Measurements from ENCODE around the gene TMEM208.

Gene TMEM208

GRCh38 chr16:67191995-67192681 is 34.8 kb upstream of the TMEM208 start, which contains the start of gene E2F4:
Gene E2F4, plus strand, starts transcription at chr16:67192155. Its CDS starts 73 bp downstream, at chr16:67192228.
- peak; percentile 93 for DNase-seq

DNA sequence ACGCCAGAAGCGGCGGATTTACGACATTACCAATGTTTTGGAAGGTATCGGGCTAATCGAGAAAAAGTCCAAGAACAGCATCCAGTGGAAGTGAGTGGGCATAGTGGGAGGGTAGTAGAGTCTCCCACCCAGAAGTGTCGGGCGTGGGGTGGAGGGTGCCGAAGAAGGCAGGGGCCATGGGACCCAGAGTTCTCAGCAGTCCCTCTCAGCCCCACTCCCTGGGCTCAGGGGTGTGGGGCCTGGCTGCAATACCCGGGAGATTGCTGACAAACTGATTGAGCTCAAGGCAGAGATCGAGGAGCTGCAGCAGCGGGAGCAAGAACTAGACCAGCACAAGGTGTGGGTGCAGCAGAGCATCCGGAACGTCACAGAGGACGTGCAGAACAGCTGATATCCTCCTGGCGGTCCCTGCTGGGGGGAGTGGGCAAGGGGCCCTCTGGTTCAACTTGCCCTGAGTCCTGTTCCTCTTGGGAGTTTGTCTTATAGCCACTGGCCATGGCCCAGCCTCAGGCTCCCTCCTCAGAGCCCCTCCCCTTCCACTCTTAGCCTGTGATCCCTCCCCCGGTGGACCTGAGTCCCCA is 34.1 kb upstream of the TMEM208 start:
- no peak for DNase-seq

DNA sequence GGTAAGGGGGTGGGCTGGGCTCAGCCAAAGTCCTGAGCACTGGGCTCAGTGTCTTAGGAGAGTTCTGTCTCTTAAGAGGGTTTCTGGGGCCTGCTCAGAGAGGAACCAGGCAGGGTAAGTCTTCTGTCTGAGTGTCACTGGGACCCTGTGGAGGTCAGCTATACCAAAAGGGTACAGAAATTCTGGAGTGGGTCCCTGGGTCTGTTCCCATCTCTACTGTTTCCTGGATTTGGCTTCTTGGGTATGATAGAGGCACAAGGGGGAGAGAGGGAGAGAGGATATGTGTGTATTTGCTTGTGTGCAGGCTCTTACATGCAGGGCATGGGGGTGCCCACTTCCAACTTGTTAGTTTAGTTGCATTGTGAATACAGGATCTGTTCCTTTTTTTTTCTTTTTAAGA is 33.4 kb upstream of the TMEM208 start:
- DNase-seq, result no peak

DNA sequence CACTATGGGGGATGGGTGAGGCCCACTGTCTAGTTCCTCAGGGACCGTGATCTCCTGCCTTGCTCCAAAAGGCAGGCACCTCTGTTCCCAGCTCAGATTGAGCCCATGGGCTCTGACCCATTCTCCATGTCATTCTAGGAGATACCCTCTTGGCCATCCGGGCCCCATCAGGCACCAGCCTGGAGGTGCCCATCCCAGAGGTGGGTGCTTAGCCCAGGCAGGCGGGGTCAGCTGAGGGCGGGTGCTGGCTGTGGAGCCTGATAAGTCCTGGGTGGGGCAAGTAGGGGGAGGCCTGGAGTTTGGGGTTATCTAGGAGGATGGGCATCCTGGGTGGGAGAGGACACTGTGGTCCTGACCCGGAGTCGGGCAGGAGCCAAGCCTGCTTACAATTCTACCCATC is 32.7 kb upstream of the TMEM208 start:
- DNase-seq, result no peak

DNA sequence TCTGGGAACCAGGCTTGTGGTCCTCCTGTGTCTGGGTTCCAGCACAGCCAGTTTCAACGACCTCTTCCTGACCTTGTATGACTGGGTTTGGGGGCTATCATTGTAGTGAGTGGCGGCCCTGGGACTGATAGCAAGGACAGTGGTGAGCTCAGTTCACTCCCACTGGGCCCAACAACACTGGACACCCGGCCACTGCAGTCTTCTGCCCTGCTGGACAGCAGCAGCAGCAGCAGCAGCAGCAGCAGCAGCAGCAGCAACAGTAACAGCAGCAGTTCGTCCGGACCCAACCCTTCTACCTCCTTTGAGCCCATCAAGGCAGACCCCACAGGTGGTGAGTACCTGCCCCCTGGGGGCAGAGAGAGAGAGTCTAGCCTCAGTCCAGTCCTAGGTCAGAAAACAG is 31.3 kb upstream of the TMEM208 start:
- DNase-seq, result no peak

DNA sequence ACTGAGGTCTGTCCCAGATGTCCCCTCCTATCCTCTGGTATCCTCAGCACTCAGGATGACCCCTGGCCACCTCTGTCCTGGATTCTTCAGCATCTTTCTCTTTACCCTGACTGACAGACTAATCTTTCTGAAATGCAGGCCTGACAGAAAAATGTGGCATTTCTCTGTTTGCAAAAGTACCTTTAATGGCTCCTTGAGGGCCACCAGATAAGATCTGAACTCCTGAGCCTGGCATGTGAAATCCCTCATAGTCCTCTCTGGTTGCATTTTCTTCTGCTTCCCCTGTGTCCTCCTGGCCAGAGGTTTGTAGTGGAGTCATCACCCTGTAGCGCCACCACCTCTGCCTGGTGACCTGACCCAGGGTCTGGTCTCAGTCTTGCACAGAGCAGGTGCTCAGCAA is 30.0 kb upstream of the TMEM208 start:
- no peak for DNase-seq

DNA sequence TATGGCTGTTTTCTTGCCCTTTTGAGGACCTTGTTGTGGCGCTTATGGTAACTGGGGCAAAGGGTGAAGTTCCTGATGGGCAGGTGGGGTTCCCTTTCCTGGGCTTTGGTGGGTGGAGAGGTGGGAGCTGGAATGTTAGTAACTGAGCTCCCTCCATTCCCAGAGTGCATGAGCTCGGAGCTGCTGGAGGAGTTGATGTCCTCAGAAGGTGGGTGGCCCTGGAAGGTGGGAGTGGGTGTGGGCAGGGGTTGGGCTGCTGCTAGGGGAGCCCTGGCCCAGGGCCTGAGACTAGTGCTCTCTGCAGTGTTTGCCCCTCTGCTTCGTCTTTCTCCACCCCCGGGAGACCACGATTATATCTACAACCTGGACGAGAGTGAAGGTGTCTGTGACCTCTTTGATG is 29.2 kb upstream of the TMEM208 start:
- DNase-seq, result no peak

DNA sequence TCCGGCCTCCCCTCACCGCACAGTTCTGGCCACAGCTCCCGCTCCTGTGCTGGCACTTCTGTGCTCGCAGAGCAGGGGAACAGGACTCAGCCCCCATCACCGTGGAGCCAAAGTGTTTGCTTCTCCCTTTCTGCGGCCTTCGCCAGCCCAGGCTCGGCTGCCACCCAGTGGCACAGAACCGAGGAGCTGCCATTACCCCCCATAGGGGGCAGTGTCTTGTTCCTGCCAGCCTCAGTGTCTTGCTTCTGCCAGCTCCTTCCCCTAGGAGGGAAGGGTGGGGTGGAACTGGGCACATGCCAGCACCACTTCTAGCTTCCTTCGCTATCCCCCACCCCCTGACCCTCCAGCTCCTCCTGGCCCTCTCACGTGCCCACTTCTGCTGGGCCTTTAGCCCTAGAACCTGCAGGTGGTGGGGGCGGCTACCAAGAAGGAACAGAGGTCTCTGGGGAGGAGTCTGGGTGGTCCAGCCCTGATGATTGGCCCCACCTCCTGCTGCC is 28.6 kb upstream of the TMEM208 start:
- DNase-seq, result peak; percentile 55

DNA sequence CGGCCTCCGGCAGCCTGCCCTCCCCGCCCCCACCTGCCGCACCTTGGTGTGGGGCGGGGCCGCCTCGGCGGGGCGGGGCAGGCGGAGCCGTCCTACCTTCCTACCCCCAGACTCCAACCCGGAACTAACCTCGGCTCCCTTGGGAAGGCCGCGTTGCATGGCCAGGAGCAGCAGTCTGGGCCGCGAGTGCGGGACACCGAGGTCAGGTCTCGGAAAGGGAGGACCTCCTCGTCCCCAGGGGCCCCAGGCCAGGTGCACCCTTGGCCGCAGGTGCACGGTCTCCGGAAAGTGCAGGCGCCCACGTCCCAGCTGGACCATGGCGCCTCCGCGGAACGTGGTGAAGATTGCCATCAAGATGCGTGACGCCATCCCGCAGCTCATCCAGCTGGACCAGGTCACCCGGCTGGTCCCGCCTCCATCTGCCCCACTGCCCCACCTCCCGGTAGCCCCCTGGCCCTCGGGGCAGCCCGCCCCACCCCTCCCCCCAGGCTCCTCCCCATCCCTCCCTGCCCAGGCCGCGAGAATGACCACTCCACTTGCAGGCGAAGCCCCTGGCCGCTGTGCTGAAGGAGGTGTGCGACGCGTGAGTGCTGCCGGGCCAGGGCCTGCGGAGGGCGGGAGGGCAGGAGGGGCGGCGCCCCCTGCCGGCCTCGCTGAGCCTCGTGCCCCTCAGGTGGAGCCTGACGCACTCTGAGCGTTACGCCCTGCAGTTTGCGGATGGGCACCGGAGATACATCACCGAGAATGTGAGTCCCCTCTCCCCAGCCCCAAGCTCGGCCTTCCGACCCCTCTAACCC is 27.7 kb upstream of the TMEM208 start, which contains the start of gene ELMO3:
TSS of gene ELMO3 (plus strand) at position 121 of the 797 bp plus-strand sequence. CDS start at position 317, 196 bp downstream.
- no peak for DNase-seq

- DNase-seq, result no peak
Measured at GRCh38 chr16:67199808-67200198, 27.1 kb upstream of the TMEM208 start.

DNA sequence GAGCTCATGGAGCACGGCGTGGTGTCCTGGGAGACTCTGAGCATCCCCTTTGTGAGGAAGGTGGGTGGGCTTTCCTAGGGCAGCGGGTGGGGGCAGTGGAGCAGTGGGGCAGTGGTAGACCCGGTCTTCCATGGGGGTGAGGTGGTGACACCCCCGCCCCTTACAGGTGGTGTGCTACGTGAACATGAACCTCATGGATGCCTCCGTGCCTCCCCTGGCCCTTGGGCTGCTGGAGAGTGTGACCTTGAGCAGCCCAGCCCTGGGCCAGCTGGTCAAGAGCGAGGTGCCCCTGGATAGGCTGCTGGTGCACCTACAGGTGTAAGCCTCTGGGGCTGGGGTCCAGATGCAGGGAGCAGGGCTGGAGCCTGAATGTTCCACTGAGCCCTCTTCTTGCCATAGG is 26.4 kb upstream of the TMEM208 start:
- DNase-seq, result no peak

- DNase-seq, result no peak
Measured at GRCh38 chr16:67201411-67202345, 25.3 kb upstream of the TMEM208 start.

GRCh38 chr16:67202426-67202825 is 24.5 kb upstream of the TMEM208 start:
- no peak for DNase-seq

DNA sequence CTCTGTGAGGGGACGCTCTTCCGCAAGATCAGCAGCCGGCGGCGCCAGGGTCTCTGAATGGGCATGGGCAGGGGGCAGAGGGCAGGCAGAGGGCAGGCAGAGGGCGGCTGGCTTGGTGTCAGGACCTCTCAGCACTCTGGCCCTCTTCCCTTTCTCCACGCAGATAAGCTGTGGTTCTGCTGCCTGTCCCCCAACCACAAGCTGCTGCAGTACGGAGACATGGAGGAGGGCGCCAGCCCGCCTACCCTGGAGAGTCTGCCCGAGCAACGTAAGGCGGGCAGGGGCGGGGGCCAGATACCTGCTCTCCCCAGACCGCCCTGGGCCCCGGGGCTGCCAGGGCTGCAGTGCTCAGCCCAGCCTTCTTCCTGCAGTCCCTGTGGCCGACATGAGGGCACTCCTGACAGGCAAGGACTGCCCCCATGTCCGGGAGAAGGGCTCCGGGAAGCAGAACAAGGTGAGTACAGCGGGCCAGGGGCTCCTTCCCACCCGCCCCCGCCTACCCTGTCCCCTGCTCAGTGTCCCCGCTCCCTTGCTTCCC is 23.9 kb upstream of the TMEM208 start:
- no peak for DNase-seq

- DNase-seq, result no peak
Measured at GRCh38 chr16:67204076-67204475, 22.9 kb upstream of the TMEM208 start.

DNA sequence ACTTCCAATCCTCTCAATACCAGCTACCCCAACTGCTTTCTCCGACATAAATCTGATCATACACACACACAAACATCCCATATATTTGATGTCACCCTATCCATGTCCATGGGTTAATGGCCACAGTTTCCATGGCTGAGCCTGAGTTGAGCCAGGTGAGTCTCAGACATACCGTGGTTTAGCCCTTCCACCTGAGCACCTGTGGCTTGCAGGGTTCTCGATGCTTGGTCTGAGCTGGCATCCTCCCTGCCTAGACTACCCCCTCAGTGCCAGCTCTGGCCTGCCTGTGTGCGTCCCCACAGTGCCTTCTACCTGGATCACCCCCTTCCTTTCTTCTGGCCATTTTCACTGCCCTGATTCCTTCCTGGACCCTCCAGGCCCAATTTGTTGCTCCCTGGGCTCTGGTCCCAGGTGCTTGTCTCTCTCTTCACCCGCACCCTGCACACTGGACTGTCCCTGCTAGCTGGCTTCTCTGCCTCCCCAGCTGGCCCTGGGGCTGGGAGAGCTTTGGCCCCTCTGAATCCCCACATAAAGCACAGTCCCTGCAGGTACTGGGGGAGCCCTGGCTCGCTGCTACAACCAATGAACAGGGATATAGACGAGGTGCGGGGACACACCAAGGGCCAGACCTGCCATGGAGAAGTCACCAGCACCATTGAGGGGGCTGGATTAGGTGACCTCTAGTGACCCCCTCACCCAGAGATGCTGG is 20.6 kb upstream of the TMEM208 start:
- DNase-seq, result no peak

GRCh38 chr16:67206838-67207248 is 20.1 kb upstream of the TMEM208 start:
- no peak for DNase-seq

DNA sequence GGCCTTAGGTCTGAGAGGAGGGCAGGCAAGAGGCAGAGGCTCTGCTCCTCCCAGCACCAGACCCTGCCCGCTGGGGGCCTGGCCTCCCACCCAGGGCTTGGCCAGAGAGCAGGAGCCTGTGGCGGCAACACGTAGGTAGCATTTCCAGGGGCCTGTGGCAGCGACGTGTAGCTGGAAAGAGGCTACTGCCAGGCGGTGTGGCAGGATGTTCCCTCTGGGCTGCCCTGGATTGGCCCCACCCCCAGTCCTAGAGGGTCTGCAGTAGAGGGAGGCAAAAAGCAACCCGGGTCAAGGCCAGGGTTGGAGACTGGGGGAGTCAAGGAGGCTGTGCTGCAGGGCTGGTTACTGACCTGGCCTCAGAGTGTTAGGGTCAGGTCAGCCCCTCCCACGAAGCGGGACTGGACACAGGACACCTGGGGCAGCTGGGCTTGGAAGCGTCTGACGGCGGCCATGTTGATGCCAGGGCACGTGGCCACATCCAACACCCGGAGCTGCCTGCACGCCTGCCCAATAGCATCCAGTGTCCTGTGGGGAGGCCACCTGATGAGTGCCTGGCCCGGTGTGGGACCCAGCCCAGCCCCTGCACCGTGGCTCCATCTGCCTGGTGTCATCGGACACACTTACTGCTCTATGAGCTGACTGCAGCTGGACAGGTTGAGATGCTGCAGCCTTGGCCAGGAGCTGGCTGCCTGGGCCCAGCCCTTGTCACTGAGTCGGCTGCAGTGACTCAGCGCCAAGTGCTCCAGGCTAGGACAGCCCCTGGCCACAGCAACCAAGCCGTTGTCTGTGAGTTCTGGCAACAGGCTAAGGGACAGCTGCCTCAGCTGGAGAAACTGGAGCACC is 19.5 kb upstream of the TMEM208 start:
- peak; percentile 34 for DNase-seq

DNA sequence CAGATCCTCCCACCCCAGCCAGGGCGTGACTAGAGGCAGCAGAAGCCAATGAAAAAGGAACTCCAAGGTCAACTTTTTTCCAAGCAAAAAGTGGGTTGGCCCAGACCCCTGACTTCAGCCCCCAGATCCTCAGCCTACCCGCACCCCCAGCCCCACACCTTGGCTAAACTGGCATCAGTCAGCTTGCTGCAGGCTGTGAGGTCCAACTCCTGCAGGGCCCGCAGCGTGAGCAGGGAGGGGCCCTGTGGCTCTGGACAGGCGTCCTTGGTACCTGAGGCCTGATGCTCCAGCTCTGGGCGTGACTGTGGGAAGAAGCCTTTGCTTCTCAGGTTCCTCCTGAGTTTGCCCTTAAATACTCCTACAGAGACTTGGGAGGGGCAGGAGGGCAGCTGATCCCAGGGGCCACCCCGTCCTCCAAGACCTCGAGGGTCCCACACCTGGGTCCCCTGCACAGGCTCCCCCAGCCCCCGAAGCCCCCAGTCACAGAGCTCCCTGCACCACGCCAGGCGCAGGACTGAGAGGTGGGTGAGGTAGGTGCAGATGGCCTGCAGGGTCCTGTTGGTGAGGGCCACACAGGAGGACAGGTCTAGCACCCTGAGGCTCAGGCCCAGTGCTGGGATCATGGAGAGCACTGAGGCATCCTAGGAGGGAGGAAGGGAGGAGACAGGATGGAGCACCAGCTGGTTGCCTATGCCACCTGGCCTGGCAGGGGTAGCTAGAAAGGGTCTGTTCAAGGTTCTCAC is 18.6 kb upstream of the TMEM208 start:
- DNase-seq, result no peak

GRCh38 chr16:67209565-67209964 is 17.4 kb upstream of the TMEM208 start:
- no peak for DNase-seq
